Transverse colon (tissue), 3 donors: ENCODE results near the gene RAB38.

Source experiments
- CTCF ChIP-seq, 5 experiments: fragments of 200-600 bp in 3 of 5; fragments of 450-650 bp in 2 of 5; sonication (generic) in 3 of 5; IDR thresholded peaks; 1 replicate in 2 of 5; 2 replicates in 3 of 5; pipeline ENCODE4 v1.5.1; 2016 to 2017; ENCODE audit warnings: antibody characterized with exemption in 5 of 5, inconsistent platforms in 3 of 5, mild to moderate bottlenecking in 2 of 5, moderate library complexity in 1 of 5
- EP300 ChIP-seq: sonication (generic); formaldehyde crosslinking; IDR thresholded peaks from one replicate; pipeline ENCODE4 v1.6.1; 2017; ENCODE audit warnings: antibody characterized with exemption, low read depth

- no peak for TF ChIP-seq CTCF (IDR thresholded peaks at IDR 0.05)
- no peak for TF ChIP-seq EP300
Observed at GRCh38 chr11:88089134-88089533, 86.1 kb downstream of the RAB38 start.
